HG03520 (cell line): ENCODE data around the gene CASZ1.

Experiments used
- ATAC-seq: cut with Tn5 transposase; IDR thresholded peaks from one replicate; pipeline ENCODE4 v1.9.1; 2021; ENCODE audit warnings: mild to moderate bottlenecking, moderate library complexity; ENCODE audit not compliant: unreplicated experiment

The CASZ1 gene

GRCh38 chr1:10691075-10691739 lies 105.2 kb downstream of the CASZ1 start:
- ATAC-seq = no peak

DNA sequence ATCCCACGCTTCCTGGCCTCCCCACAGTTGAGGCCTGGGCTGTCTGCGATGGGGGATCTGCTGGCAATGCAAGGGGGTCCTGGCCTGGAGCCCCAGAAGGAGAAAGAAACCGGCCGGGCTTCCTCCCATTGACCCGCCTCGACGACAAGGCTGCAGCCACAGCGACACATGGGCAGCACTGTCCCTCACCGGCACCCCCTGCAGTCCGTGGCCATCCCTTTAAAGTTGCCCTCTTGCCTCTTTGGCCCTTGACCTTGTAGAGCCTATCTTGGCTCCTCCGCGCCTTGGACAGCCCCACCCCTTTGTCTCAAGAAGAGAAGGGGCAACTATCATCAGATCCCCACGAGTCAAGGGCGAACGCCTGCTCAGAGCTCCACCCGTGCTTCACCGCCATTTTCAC lies 106.0 kb downstream of the CASZ1 start:
- ATAC-seq = no peak

DNA sequence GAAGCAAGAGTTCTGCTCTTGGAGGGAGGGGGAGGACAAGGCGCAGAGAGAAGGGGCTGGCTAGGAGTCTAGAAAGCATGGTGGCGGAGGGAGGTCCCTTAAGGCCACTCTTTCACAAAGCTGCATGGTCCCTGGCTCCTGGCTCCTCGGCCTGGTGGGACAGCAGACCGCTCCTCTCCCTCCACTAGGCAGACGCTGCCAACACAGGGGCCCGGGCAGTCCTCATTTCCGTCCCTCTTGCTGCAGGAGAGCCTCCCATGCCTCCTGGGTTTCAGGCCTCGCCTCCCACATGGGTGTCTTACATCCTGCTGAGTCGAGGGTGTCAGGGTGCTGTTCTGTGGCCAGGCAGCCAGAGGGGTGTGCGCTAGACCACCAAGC lies 108.0 kb downstream of the CASZ1 start:
- no peak for ATAC-seq

- ATAC-seq = no peak
Measured at GRCh38 chr1:10687782-10688408, 108.6 kb downstream of the CASZ1 start.

- no peak for ATAC-seq
Measured at GRCh38 chr1:10687251-10687651, 109.2 kb downstream of the CASZ1 start.

GRCh38 chr1:10686404-10687040 lies 109.9 kb downstream of the CASZ1 start:
- no peak for ATAC-seq

GRCh38 chr1:10685808-10686403 lies 110.5 kb downstream of the CASZ1 start:
- no peak for ATAC-seq

DNA sequence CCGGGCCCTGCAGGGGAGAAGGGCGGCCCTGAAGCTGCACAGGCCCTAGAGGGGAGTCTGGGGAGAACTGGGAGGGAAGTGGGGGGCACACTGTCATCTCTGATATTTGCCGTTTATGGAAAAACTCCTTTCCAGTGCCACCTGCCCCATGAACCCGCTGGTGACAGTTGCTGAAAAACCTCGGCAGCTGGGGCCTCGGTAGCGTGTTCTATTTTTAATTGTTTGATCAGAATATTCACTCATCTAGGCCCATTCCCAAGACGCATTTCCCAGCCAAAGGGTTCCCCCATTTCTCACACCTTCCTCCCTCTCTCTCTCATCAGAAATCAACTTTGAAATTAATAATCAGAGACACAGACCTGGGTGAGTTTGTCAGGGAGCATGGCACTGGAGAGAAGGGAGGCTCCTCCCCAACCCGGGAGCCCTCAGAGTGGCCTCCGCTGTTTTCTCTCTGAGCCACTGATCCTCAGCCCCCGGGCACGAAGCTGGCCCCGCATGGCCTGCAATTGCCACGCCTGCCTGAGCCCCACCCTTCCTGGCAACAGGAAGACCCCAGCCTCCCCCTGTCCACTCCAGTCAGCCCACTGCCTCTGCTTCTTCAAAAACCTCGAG lies 111.1 kb downstream of the CASZ1 start:
- no peak for ATAC-seq

DNA sequence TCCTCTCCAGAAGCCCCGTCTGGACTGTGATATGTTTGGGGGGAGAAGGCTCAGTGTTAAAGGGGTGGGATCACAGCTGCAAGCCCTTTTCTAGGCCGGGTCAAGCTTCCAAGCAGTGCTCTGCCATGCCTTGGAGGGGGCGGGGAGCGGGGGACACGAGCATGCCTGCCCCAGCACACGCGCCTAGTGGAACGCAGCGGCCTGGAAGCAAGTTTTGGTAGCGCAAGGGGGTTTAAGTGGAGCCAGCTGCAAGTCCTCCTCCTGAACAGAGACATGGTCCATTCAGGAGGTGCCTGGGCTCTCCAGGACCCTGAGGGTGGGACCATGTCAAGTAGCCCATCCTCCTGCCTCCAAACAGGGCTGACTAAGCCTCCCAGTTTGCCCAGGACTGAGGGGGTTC lies 112.2 kb downstream of the CASZ1 start:
- ATAC-seq = no peak

DNA sequence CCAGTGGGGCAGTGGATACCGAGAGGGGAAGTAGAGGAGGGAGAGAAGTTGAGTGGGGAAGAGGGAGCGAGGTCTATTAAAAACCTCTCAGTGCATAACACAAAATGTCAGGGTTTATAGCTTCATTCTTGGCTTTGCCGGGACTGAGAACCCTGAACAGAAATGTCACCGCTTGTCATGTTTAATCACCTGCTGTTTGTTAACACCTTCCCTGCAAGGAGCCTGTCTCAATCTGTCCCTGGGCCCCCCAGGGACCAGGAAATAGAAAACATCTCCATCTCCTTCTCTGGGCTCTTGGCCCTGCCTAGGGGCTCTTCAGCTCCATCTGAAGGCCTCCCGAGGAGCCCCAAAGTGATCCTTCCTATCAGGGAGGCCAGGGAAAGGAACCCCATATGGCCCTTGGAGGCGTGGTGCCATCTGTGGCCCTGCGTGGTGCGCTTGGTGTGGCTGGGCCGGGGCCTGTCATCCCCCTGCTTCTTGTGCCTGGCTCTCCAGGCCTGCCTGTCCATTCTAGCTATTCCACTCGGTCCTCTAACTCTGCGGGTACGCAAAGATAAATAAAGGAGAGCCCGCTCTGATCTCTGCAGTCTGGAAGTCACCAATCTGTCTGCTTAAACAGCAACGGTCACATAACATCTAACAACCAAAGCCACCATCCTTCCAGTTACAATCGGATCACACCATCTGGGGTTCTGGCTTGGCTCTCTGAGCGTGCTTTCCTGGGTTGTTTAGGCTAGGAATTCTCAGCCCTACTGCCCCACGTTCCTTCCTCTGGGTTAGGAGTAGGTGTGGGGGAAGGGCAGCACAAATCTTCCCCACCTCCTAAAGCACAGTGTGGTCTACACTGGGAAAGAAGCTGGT lies 113.8 kb downstream of the CASZ1 start:
- ATAC-seq = no peak

DNA sequence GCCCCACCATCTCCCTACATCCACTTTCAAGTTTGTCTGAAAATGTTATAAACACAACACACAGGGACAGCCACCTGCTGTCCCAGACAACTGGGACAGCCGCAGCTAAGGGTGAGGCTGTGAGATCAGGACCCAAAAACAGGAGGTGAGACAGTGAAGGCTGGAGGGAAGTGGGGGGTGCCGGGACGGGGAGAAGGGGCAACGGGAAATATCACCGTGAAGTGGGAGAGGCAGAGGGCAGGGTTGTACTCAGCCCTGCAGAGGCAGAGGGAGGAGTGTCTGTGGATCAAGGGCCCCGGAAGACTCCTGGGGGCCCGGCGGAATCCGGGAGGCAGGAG lies 114.4 kb downstream of the CASZ1 start:
- no peak for ATAC-seq

DNA sequence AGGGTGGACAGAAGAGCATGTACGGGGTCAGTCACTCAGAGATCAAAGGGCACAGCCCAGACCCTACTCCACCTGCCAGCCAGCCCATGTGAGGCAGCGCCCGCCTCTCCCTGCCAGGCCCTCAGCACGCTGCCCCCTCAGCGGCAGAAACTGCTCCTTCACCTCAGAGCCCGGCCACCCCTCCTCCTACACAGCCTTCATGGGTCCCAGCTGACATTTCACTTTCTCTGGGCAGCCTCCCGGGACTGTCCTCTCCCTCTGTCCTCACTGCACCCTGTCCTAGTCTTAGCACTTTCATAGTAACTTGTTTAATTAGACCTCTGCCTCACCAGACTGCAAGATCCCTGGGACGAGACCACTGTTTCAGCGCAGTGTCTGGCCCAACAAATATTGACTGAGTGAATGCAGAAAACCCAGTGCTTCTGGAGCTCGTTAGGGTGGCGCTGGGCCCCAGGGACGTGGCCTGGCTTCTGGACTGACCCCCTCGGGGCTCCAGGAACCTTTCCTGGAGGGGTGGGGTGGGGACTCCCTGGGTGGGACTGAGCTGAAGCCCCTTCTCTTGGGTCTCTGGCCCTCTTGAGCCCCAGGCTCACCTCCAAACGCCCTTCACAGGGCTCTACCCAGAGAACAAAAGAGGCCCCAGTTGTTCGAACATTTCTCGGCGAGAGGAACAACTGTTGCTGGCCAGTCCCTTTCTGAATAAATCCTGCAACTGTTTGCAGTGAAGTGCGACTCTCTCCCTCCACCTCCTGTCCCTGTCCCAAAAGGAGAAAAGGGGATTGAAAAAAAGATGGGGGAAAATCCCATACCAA lies 114.9 kb downstream of the CASZ1 start:
- ATAC-seq = no peak

- no peak for ATAC-seq
Measured at GRCh38 chr1:10680487-10680886, 116.0 kb downstream of the CASZ1 start.

GRCh38 chr1:10679496-10680220 lies 116.8 kb downstream of the CASZ1 start:
- no peak for ATAC-seq

DNA sequence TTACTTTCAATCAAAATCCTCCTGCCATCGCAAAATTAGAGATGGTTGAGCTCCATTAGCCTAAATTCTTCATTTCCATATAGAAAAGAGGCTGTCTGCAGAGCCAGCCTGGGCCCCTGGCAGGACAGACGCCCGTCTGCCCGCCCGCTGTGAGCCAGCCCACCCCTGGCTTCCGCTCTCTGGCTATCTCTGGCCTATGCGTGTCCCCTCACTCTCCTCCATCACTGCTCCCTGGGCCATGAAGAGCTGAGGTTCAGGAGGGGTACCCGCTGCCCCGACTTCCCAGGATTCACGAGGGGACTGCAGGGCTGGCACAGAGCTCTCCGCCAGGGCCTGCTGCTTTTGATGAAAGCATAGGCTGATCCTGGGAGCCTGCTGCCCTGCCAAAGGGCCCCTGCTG lies 117.6 kb downstream of the CASZ1 start:
- no peak for ATAC-seq

- ATAC-seq = no peak
Measured at GRCh38 chr1:10678402-10678801, 118.0 kb downstream of the CASZ1 start.

DNA sequence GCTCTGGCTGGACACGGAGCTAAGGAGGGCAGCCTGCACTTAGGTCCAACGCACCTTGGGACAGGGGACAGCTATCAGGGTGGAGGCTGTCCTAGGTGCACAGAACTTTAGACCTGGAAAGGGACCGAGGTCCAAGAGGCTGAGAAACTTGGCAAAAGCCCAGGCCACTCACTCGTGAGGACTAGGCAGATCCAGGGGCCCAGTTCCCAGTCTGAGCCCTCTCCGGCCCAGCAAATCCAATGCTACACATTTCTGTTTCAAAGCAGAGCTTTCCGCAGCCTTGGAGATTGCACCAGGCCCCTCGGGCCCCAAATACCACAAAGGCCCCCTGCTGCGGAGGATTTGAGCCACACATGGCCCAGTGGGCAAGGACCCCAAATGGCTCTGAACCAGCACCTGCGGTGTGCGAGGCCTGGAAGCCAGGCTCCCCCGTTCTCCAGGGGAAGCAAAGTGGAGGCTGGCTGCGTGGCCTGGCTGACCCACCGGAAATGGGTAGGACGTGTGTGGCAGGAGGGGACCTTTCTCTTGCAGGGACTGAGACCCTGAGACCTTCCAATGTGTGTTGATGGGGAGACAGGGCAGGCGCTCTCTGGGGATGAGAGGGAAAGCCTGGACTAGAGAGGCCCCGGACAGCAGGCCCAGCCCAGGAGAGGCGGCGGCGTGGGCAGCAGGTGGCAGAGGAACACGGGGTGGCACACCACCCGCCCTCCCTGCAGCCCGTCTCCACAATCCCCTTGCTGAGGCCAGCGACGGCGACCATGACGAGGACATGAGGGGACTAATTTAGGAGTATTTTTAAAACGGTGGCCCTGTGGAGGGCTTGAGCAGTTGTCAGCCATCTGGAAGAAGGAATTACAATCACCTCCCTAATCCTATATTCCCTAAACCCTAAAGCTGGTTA lies 118.7 kb downstream of the CASZ1 start:
- no peak for ATAC-seq

DNA sequence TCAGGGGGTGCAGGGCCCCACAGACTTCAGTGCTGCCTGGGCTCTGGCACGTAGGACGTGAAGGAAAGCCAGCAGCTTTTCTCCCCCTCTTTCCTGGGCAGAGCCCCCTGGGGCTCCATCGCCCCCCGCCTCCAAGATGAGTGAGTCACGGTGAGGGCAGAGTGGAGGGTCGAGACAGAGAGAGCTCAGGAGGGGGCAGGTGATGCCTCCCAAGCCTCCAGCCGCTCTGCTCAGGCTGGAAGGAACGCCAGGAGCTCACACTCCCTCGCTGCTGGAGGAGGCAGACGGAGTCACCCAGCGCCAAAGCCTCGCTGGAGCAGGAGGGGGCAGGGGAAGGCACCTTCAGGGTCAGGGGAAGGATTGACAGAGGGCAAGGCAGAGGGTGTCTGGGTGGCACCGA lies 119.5 kb downstream of the CASZ1 start:
- ATAC-seq = no peak
